Mammary epithelial cell (primary cell): Measurements from ENCODE around the gene PPIE.

Experiments
- CTCF ChIP-seq, 2 donors: IDR thresholded peaks in 1 of 2; conservative IDR thresholded peaks in 1 of 2; 2 replicates each; pipeline ENCODE4 v1.5.1; 2011 to 2012; ENCODE audit warnings: inconsistent platforms in 2 of 2, low read length in 2 of 2, mild to moderate bottlenecking in 2 of 2, control low read depth in 1 of 2, low read depth in 1 of 2; ENCODE audit not compliant: insufficient read depth in 1 of 2; ENCODE audit errors: extremely low read depth in 1 of 2
- EZH2 ChIP-seq: IDR thresholded peaks from 2 replicates; pipeline ENCODE4 v1.6.1; 2012; ENCODE audit warnings: low read length, inconsistent platforms, borderline replicate concordance

- TF ChIP-seq CTCF (conservative IDR thresholded peaks at IDR 0.05 in 1 of 2, IDR thresholded peaks at IDR 0.05 in 1 of 2; ENCODE audit: extremely low read depth in 1 of 2, insufficient read depth in 1 of 2, low read depth in 1 of 2, low read length in 2 of 2) = no peak
- no peak for TF ChIP-seq EZH2
These were observed 42.6 kb downstream of the PPIE start for GRCh38 chr1:39781349-39781715.
